Breast epithelium (tissue), 4 donors: ENCODE results near the gene ASCC2. TPM values are rescaled to one million over a fixed set of nuclear protein-coding genes. Genes with fewer than 3 reads are reported as not detected.

Experiments used
- DNase-seq, 2 donors: peaks; one replicate each; pipeline ENCODE4 v3.0.0-alpha.2; 2019; ENCODE audit warnings: low spot score in 2 of 2
- H3K27ac ChIP-seq, 2 donors: fragments of 200-600 bp; sonication (generic) in 1 of 2; one replicate each; pipeline ENCODE4 v1.5.1; 2016 to 2019; ENCODE audit warnings: mild to moderate bottlenecking in 1 of 2
- H3K27me3 ChIP-seq, 2 donors: fragments of 200-600 bp; sonication (generic) in 1 of 2; one replicate each; pipeline versions ENCODE4 v1.5.1 to v1.6.0; 2017 to 2019; ENCODE audit warnings: control low read depth in 1 of 2, mild to moderate bottlenecking in 1 of 2
- H3K36me3 ChIP-seq: fragments of 200-600 bp; one replicate; pipeline ENCODE4 v1.5.1; 2019
- H3K4me1 ChIP-seq, 2 donors: fragments of 200-600 bp; sonication (generic); one replicate each; pipeline ENCODE4 v1.5.1; 2016 to 2019; ENCODE audit warnings: control low read depth in 1 of 2
- H3K4me3 ChIP-seq, 3 donors: fragments of 200-600 bp; sonication (generic); 1 replicate in 2 of 3; 2 replicates in 1 of 3; pipeline ENCODE4 v1.5.1; 2016 to 2019; ENCODE audit warnings: mild to moderate bottlenecking in 3 of 3, moderate library complexity in 2 of 3
- H3K9me3 ChIP-seq, 2 donors: fragments of 200-600 bp; sonication (generic) in 1 of 2; one replicate each; pipeline ENCODE4 v1.5.1; 2016 to 2019; ENCODE audit warnings: control low read depth in 1 of 2
- POLR2A ChIP-seq: fragments of 450-650 bp; IDR thresholded peaks from one replicate; pipeline ENCODE4 v1.6.1; 2016; ENCODE audit warnings: antibody characterized with exemption, mild to moderate bottlenecking, moderate library complexity
- POLR2AphosphoS5 ChIP-seq, 3 donors: sonication (generic); formaldehyde crosslinking; IDR thresholded peaks; one replicate each; pipeline ENCODE4 v1.6.1; 2017; ENCODE audit warnings: antibody characterized with exemption in 3 of 3
- intact Hi-C: fragments of 100-400 bp; cut with DNase I; formaldehyde crosslinking; loops from one replicate; pipeline ENCODE4 v1.15.1; 2023; ENCODE audit warnings: low total_unique reads
- total RNA-seq, 3 donors: library from RNA; depleted of rRNA; stranded (reverse); fragments of >200 nt; gene quantifications; one replicate each; pipeline ENCODE4 v1.1.0, GENCODE V29; 2016
- TF ChIP-seq, protein P1 (sequence below), 3 donors: fragments of 450-650 bp; IDR thresholded peaks; one replicate each; pipeline ENCODE4 v1.5.1; 2016 to 2017; ENCODE audit warnings: antibody characterized with exemption in 3 of 3, mild to moderate bottlenecking in 3 of 3, moderate library complexity in 3 of 3

Gene ASCC2
- total RNA-seq, 3 donors from 2014 or later: 37.0 to 60.3 (median 45.8) TPM

- no peak overlapping the region for H3K4me3 ChIP-seq
Observed at GRCh38 chr22:29753808-29754657, 84.0 kb downstream of the ASCC2 start.

GRCh38 chr22:29751669-29752068 lies 86.4 kb downstream of the ASCC2 start:
- Histone ChIP-seq H3K27me3 (no peaks in the 10 kb centered on the region), H3K4me3 (no peak overlapping the region), H3K27ac (no peak overlapping the region), H3K36me3 (no peaks in the 10 kb centered on the region), H3K4me1 (no peaks in the 10 kb centered on the region), H3K9me3 (no peaks in the 10 kb centered on the region)
- intact Hi-C loops: no loop called here
- DNase-seq: no peak
- TF ChIP-seq POLR2A (no peak), POLR2AphosphoS5 (IDR thresholded peaks at IDR 0.05) (no peak)

More at GRCh38 chr22:29753808-29754657, 84.0 kb downstream of the ASCC2 start:
- Histone ChIP-seq H3K9me3 (no peaks in the 10 kb centered on the region), H3K36me3 (no peaks in the 10 kb centered on the region), H3K4me1 (no peaks in the 10 kb centered on the region), H3K27ac (no peak overlapping the region), H3K27me3 (no peaks in the 10 kb centered on the region)
- intact Hi-C loops: no loop called here
- TF ChIP-seq POLR2A (no peak), POLR2AphosphoS5 (IDR thresholded peaks at IDR 0.05) (no peak)
- TF ChIP-seq, protein P1, sequence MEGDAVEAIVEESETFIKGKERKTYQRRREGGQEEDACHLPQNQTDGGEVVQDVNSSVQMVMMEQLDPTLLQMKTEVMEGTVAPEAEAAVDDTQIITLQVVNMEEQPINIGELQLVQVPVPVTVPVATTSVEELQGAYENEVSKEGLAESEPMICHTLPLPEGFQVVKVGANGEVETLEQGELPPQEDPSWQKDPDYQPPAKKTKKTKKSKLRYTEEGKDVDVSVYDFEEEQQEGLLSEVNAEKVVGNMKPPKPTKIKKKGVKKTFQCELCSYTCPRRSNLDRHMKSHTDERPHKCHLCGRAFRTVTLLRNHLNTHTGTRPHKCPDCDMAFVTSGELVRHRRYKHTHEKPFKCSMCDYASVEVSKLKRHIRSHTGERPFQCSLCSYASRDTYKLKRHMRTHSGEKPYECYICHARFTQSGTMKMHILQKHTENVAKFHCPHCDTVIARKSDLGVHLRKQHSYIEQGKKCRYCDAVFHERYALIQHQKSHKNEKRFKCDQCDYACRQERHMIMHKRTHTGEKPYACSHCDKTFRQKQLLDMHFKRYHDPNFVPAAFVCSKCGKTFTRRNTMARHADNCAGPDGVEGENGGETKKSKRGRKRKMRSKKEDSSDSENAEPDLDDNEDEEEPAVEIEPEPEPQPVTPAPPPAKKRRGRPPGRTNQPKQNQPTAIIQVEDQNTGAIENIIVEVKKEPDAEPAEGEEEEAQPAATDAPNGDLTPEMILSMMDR (IDR thresholded peaks at IDR 0.05): no peak
- DNase-seq: no peak

- no peak overlapping the region for H3K27ac ChIP-seq
- no peaks in the 10 kb centered on the region for H3K36me3 ChIP-seq
- H3K4me3 ChIP-seq: no peak overlapping the region
- no peaks in the 10 kb centered on the region for H3K9me3 ChIP-seq
- no peaks in the 10 kb centered on the region for H3K27me3 ChIP-seq
- intact Hi-C loops: no loop called here
- no peak for DNase-seq
- TF ChIP-seq, protein P1 (IDR thresholded peaks at IDR 0.05): no peak
- TF ChIP-seq POLR2A (no peak), POLR2AphosphoS5 (IDR thresholded peaks at IDR 0.05) (no peak)
- H3K4me1 ChIP-seq: no peaks in the 10 kb centered on the region
Observed at GRCh38 chr22:29750559-29751538, 87.2 kb downstream of the ASCC2 start.

DNA sequence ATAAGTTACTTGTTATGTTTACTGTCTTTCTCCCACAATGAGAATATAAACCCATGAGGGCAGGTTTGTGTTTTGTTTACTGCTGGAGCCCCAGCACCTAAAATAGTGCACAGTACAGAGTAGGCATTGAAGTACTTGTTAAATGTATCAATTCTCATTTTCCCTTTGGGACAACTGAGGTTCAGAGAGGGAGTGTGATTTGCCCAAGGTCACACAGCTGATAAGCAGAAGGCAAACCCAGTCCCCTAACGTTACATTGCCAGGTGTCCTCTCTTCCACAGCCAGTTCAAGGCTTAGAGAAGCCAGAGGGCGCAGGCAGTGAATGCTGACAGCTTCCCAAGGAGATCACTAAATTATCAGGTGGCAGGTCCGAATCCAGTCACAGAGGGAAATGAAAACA lies 88.0 kb downstream of the ASCC2 start:
- no peak for DNase-seq
- no peak overlapping the region for H3K4me3 ChIP-seq
- H3K4me1 ChIP-seq: no peaks in the 10 kb centered on the region
- no peak overlapping the region for H3K27ac ChIP-seq
- TF ChIP-seq, protein P1 (IDR thresholded peaks at IDR 0.05): no peak
- no peak for TF ChIP-seq POLR2A
- TF ChIP-seq POLR2AphosphoS5 (IDR thresholded peaks at IDR 0.05): no peak
- no peaks in the 10 kb centered on the region for H3K36me3 ChIP-seq
- no peaks in the 10 kb centered on the region for H3K27me3 ChIP-seq
- intact Hi-C loops: no loop called here
- no peaks in the 10 kb centered on the region for H3K9me3 ChIP-seq

- Histone ChIP-seq H3K9me3 (no peaks in the 10 kb centered on the region), H3K4me1 (no peaks in the 10 kb centered on the region), H3K4me3 (no peak overlapping the region), H3K36me3 (no peaks in the 10 kb centered on the region), H3K27ac (no peak overlapping the region), H3K27me3 (no peaks in the 10 kb centered on the region)
- no peak for TF ChIP-seq POLR2AphosphoS5 (IDR thresholded peaks at IDR 0.05)
- intact Hi-C loops: no loop called here
- no peak for DNase-seq
Observed at GRCh38 chr22:29748248-29748893, 89.7 kb downstream of the ASCC2 start.
